Measurements from ENCODE around the gene LRP1-AS. TPM values are rescaled to one million over a fixed set of nuclear protein-coding genes. Genes with fewer than 3 reads are reported as not detected.

LRP1-AS gene
- total RNA-seq, 1 donor from 2014 or later: not detected

DNA sequence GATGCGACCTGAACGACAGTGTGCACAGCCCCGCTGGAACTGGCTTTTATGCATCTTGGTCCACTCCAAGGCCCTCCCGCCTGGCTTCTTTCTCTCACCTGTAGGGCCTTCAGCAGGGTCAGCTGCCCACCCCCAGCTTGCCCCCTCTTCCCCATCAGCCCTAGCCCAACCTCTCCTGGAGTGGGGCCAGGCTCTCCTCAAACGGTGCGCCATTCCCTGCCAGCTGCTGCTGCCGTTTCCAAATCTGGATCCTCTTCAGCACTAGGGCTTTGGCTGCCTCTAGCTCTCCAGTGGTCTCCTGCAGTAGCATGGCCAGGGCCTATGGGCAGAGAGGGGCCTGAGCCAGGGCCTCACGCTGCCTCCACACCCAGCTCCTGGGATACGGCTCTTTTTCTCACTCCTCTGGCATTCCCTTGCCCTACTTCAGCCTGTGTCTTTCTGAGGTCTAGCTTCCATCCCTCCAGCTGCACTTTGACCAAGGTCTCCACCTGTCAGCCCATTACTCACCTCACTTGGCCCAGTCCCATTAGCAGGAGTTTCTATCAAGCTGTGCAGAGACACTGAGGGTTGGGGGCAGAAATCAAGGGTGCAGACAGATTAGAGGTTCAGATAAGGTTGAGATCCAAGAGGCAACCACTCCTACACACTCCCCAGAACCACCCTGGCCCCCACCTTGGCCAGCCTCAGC lies 41.3 kb downstream of the LRP1-AS start:
- Histone ChIP-seq H3K36me3 (peaks cover 2 to 53% of the 10 kb centered on the region in 2 donors), H3K27me3 (no peaks in the 10 kb centered on the region), H3K27ac (no peak overlapping the region), H3K9me3 (no peaks in the 10 kb centered on the region), H3K4me3 (no peak overlapping the region), H3K4me1 (peaks cover 32% of the 10 kb centered on the region)
- peak in 1 of 2 donors; percentile 78 for DNase-seq (ENCODE audit: extremely low spot score in 2 of 2)
- TF ChIP-seq, protein P1, sequence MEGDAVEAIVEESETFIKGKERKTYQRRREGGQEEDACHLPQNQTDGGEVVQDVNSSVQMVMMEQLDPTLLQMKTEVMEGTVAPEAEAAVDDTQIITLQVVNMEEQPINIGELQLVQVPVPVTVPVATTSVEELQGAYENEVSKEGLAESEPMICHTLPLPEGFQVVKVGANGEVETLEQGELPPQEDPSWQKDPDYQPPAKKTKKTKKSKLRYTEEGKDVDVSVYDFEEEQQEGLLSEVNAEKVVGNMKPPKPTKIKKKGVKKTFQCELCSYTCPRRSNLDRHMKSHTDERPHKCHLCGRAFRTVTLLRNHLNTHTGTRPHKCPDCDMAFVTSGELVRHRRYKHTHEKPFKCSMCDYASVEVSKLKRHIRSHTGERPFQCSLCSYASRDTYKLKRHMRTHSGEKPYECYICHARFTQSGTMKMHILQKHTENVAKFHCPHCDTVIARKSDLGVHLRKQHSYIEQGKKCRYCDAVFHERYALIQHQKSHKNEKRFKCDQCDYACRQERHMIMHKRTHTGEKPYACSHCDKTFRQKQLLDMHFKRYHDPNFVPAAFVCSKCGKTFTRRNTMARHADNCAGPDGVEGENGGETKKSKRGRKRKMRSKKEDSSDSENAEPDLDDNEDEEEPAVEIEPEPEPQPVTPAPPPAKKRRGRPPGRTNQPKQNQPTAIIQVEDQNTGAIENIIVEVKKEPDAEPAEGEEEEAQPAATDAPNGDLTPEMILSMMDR (IDR thresholded peaks at IDR 0.05): no peak
- TF ChIP-seq POLR2A (IDR thresholded peaks at IDR 0.05) (no peak), POLR2AphosphoS5 (IDR thresholded peaks at IDR 0.05; ENCODE audit: insufficient read depth in 1 of 2, low read depth in 1 of 2) (no peak)
- intact Hi-C loops (cut with DNase I): no loop called here

DNA sequence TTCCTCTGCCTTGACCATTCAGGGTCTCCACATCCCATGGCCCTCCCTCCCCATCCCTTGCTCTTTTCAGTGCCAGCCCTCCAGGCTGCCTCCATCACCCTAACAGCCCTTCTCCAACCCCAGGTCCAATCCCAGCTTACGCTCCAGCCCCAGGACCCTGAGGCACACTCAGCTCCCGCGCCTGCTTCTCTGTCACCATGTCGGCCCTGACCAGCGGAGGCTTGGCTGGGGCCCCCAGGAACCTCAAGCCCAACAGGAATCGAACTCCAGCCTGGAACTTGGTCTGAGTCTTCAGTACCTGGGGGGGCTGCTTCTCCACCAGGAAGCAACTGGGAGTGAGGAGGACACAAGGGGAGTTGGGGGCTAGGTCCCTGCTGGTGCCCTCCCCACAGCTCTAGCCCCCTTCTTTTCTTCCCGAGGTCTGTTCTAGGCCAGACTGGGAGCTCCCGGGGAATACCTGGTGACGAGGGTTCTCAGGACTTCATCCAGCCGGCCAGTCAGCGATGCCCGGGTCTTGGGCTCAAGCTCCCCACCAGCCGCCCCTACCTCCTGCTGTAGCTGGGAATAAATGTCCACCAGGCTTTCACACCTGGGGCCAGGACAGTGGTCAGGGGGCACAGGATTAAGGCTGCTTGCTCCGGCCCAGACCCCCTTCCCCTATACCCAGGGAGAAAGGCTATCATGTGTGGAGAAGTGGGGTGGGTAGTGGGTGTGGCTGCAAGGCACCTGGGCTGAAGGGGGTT lies 42.2 kb downstream of the LRP1-AS start:
- no peaks in the 10 kb centered on the region for H3K27me3 ChIP-seq
- H3K9me3 ChIP-seq: no peaks in the 10 kb centered on the region
- no peak overlapping the region for H3K27ac ChIP-seq
- peaks cover 32% of the 10 kb centered on the region for H3K4me1 ChIP-seq
- TF ChIP-seq, protein P1 (IDR thresholded peaks at IDR 0.05): no peak
- TF ChIP-seq POLR2A (IDR thresholded peaks at IDR 0.05) (no peak), POLR2AphosphoS5 (IDR thresholded peaks at IDR 0.05; ENCODE audit: insufficient read depth in 1 of 2, low read depth in 1 of 2) (no peak)
- H3K36me3 ChIP-seq: peaks cover 2 to 54% of the 10 kb centered on the region in 2 donors
- peak in 1 of 2 donors; percentile 82 for DNase-seq (ENCODE audit: extremely low spot score in 2 of 2)
- H3K4me3 ChIP-seq: no peak overlapping the region
- intact Hi-C loops (cut with DNase I): no loop called here

DNA sequence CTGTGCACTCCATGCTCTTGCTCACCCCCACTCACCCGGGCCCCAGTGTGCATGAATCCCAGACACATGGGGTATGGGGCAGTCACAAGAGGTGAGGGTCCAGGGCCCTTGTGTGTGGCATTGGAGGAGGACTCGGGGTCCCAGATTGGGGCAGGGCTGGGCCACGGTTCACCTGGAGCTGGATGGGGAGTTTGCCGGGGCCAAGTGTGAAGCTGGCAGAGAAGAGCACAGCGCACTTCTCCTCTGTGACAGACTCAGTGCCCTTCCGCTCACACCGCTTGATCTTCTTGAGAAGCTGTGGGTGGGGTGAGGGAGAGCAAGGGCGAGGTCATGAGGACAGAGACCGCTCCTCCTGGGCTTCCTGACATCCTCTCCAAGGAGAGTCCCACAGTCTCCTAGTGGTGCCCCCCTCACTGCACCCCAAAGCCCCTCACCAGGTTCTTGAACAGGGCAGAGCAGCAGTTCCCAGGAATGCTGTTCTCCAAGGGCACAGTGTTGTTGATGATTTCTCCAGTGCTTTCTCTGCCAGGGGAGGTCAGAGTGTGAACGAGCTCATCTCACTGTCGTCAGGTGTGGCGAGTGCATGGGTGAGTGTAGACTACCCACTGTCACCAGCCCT lies 43.0 kb downstream of the LRP1-AS start:
- Histone ChIP-seq H3K4me3 (no peak overlapping the region), H3K36me3 (peaks cover 2 to 62% of the 10 kb centered on the region in 2 donors), H3K27me3 (no peaks in the 10 kb centered on the region), H3K27ac (no peak overlapping the region), H3K4me1 (peaks cover 24% of the 10 kb centered on the region), H3K9me3 (no peaks in the 10 kb centered on the region)
- peak in 1 of 2 donors; percentile 80 for DNase-seq (ENCODE audit: extremely low spot score in 2 of 2)
- TF ChIP-seq, protein P1 (IDR thresholded peaks at IDR 0.05): no peak
- TF ChIP-seq POLR2AphosphoS5 (IDR thresholded peaks at IDR 0.05; ENCODE audit: insufficient read depth in 1 of 2, low read depth in 1 of 2) (no peak), POLR2A (IDR thresholded peaks at IDR 0.05) (no peak)
- intact Hi-C loops (cut with DNase I): no loop called here

DNA sequence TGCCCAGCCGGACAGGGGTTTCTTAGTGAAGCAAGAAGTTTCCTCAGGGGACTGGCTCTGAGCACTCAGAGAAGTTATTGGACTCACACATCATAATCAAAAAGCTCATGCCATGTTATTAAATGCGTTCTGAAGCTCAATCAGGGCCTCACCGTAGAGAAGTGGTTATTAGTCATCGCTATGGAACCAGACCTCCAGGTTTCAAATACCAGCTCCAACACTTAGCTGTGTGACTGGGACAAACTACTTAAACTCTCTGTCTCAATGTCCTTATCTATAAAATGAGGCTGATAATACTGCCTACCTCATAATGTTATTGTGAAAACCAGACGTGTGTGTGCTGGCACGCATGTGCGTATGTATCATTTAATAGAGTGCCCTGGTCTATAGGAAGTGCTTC lies 43.6 kb downstream of the LRP1-AS start:
- intact Hi-C loops (cut with DNase I): no loop called here
- H3K36me3 ChIP-seq: peaks cover 2 to 67% of the 10 kb centered on the region in 2 donors
- H3K4me3 ChIP-seq: no peak overlapping the region
- peaks cover 19% of the 10 kb centered on the region for H3K4me1 ChIP-seq
- TF ChIP-seq POLR2AphosphoS5 (IDR thresholded peaks at IDR 0.05; ENCODE audit: insufficient read depth in 1 of 2, low read depth in 1 of 2) (no peak), POLR2A (IDR thresholded peaks at IDR 0.05) (no peak)
- TF ChIP-seq, protein P1 (IDR thresholded peaks at IDR 0.05): no peak
- H3K27me3 ChIP-seq: no peaks in the 10 kb centered on the region
- DNase-seq (ENCODE audit: extremely low spot score in 2 of 2): no peak
- H3K27ac ChIP-seq: no peak overlapping the region
- H3K9me3 ChIP-seq: no peaks in the 10 kb centered on the region

Data from vagina (tissue), 2 donors.